ENCODE measurements around the gene PRAC2. TPM values are rescaled to one million over a fixed set of nuclear protein-coding genes. Genes with fewer than 3 reads are reported as not detected.

PRAC2 gene
- total RNA-seq, 1 donor from 2014 or later, result not detected

DNA sequence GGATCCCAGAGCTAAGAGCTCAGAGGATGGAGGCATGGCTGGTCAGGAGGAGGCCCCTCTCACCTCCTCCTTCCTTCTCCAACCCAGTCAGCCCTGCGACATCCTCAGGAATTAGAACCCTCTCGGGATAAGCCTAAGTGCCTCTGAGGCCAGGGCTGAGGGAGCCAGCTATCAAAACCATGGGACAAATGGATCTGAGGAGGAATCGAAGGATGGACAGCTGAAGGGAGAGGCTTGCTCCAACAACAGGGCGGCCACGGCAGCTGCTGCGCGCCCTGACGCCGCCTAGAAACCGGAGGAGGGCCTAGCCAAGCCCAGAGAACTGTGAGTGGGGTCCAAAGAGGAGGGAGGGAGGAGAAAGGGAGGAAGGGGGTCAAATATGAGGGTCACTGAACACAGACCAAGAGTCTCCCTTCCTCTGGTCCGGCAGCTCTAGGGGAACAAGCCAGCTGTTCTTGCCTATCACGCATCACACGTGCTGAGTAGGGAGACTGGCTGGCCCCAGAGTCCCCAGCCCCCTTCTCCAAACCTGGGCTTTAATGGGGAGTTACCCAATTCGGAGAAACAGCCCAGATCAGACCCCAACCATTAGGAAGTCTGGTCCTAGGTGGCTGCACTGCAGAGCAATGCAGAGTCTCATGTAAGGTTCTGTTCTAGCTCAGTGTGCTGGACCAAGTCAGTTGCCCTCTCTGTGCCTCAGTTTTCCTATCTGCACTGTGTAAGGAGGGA lies 11.5 kb downstream of the PRAC2 start:
- H3K4me3 ChIP-seq, result no peak overlapping the region
- H3K4me1 ChIP-seq, result no peaks in the 10 kb centered on the region
- TF ChIP-seq, protein P1, sequence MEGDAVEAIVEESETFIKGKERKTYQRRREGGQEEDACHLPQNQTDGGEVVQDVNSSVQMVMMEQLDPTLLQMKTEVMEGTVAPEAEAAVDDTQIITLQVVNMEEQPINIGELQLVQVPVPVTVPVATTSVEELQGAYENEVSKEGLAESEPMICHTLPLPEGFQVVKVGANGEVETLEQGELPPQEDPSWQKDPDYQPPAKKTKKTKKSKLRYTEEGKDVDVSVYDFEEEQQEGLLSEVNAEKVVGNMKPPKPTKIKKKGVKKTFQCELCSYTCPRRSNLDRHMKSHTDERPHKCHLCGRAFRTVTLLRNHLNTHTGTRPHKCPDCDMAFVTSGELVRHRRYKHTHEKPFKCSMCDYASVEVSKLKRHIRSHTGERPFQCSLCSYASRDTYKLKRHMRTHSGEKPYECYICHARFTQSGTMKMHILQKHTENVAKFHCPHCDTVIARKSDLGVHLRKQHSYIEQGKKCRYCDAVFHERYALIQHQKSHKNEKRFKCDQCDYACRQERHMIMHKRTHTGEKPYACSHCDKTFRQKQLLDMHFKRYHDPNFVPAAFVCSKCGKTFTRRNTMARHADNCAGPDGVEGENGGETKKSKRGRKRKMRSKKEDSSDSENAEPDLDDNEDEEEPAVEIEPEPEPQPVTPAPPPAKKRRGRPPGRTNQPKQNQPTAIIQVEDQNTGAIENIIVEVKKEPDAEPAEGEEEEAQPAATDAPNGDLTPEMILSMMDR (IDR thresholded peaks at IDR 0.05), result no peak
- DNase-seq (ENCODE audit: low spot score in 2 of 2), result no peak
- no peak overlapping the region for H3K27ac ChIP-seq
- no peaks in the 10 kb centered on the region for H3K9me3 ChIP-seq
- no peaks in the 10 kb centered on the region for H3K36me3 ChIP-seq
- peaks cover 28% of the 10 kb centered on the region for H3K27me3 ChIP-seq
- intact Hi-C loops (cut with DNase I), result no loop called here

DNA sequence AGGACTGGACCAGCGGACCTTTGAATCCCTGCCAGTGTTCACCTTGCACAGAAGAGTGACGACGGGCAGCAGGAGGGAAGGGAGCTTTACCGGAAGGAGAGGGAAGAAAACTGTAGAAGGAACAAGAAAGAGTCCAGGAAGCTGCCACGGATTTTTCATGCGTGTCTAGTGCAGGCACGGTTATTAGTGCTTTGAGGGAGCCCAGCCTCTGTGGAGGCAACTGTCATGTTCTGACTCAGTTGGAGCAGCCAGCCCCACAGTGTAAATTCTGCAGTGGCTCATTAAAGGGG lies 12.0 kb downstream of the PRAC2 start:
- Histone ChIP-seq H3K9me3 (no peaks in the 10 kb centered on the region), H3K4me3 (no peak overlapping the region), H3K4me1 (no peaks in the 10 kb centered on the region), H3K27me3 (peaks cover 23% of the 10 kb centered on the region), H3K36me3 (no peaks in the 10 kb centered on the region), H3K27ac (no peak overlapping the region)
- DNase-seq (ENCODE audit: low spot score in 2 of 2), result no peak
- TF ChIP-seq, protein P1 (IDR thresholded peaks at IDR 0.05), result no peak
- intact Hi-C loops (cut with DNase I), result no loop called here

DNA sequence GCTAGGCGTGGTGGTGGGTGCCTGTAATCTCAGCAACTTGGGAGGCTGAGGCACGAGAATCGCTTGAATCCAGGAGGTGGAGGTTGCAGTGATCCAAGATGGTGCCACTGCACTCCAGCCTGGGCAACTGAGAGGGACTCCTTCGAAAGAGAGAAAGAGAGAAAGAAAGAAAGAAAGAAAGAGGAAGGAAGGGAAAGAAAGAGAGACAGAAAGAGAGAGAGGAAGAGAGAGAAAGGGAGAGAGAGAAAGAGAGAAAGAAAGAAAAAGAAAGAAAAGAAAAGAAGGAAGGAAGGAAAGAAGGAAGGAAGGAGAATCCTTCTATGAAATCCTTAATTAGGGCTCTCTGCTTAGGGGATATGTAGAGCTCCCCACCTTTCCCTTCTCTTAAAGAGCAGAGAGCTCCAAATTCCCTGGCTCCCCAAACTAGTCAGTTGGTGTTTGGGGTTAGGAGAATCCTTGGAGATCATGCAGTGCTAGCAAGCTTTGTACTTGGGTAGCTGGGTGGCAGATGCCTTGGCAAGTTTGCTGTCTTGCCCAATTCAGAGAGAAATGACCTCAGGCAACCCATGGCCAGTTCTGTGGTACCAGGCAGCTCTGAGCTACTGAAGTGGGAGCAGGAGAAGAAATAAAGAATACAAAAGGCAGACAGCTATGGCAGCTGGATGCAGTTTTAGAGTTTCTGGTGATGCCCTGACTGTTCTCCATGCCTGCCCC lies 14.5 kb downstream of the PRAC2 start:
- DNase-seq (ENCODE audit: low spot score in 2 of 2), result no peak
- peaks cover 29% of the 10 kb centered on the region for H3K27me3 ChIP-seq
- H3K36me3 ChIP-seq, result no peaks in the 10 kb centered on the region
- H3K27ac ChIP-seq, result no peak overlapping the region
- intact Hi-C loops (cut with DNase I), result no loop called here
- TF ChIP-seq, protein P1 (IDR thresholded peaks at IDR 0.05), result no peak
- no peaks in the 10 kb centered on the region for H3K4me1 ChIP-seq
- no peak overlapping the region for H3K4me3 ChIP-seq
- H3K9me3 ChIP-seq, result no peaks in the 10 kb centered on the region

DNA sequence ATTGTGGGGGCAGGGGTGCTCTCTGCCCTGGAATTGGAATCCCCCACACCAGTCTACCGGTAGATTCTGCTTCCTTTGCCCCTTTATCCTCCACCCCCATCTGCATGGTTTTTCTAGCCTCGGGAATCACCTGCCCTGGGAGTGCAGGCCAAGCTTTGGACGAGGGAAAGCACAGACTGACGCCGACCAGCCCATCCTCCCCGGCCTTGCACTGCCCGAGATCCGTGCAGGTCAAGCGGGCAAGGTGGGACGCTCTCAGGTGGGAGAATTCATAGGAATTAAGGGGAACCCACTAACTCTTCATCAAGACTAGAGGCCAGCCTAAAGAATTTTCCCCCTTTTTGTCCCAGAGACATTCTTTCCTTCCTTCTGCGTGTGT lies 15.4 kb downstream of the PRAC2 start:
- H3K4me1 ChIP-seq, result no peaks in the 10 kb centered on the region
- H3K36me3 ChIP-seq, result no peaks in the 10 kb centered on the region
- no peak overlapping the region for H3K27ac ChIP-seq
- H3K4me3 ChIP-seq, result no peak overlapping the region
- TF ChIP-seq, protein P1 (IDR thresholded peaks at IDR 0.05), result no peak
- no peak for DNase-seq (ENCODE audit: low spot score in 2 of 2)
- no peaks in the 10 kb centered on the region for H3K9me3 ChIP-seq
- H3K27me3 ChIP-seq, result peaks cover 20% of the 10 kb centered on the region
- intact Hi-C loops (cut with DNase I), result no loop called here

DNA sequence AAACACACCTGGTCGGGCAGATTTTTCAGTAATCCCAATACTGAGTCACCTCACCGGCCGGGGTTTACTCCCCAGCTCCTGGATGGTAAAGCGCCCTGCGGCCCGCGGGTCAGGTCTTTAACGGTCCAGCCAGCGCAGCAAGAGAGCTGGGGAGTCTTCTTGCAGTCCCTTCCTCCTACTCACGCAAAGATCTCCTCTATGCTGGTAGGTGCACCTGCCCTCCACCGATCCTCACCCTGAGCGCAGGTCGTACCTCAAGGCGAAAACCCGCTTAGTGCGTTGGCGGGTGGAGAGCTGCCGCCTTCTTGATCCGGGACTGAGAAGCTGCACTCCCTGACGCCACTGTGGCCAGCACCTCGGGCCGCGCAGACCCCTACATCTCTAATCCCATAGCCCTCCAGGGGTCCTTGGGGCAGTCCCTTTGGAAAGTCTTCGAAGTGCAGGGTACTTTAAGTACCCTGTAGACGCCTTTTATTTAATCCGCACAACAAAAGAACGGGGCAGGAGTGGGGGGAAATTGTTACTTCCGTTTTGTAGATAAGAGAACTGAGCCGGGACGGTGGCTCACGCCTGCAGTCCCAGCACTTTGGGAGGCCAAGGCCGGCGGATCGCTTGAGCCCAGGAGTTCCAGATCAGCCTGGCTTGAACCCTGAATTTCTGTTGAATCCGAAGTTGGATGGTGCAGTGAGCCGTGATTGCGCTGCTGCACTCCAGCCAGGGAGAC lies 16.0 kb downstream of the PRAC2 start:
- no peaks in the 10 kb centered on the region for H3K9me3 ChIP-seq
- no peaks in the 10 kb centered on the region for H3K36me3 ChIP-seq
- H3K4me1 ChIP-seq, result no peaks in the 10 kb centered on the region
- no peak for DNase-seq (ENCODE audit: low spot score in 2 of 2)
- TF ChIP-seq, protein P1 (IDR thresholded peaks at IDR 0.05), result no peak
- H3K27ac ChIP-seq, result no peak overlapping the region
- H3K27me3 ChIP-seq, result peaks cover 20% of the 10 kb centered on the region
- H3K4me3 ChIP-seq, result no peak overlapping the region
- intact Hi-C loops (cut with DNase I), result no loop called here
